ENCODE data around the gene GABARAPL1. TPM values are rescaled to one million over a fixed set of nuclear protein-coding genes. Genes with fewer than 3 reads are reported as not detected.

The GABARAPL1 gene
- total RNA-seq, 1 donor from 2014 or later: 96.2 TPM

DNA sequence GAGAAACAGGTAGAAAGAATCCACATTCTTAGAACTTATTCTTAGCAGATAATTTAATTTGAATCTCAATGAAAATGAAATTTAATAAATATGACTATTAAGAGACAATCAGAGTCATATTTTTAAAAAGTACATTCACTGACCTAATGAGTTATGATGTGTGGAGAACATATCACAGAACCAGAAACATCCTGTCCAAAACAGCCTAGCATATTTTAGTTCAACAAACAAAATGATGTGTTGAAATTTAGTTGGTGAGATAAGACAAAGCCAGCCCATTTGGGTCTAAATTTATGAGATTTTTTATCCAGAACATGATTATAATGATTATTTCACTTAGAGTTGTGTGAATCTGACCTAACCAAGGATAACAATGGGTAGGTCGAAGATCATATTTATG, 25.8 kb downstream of the GABARAPL1 start:
- Mint-ChIP-seq H3K36me3 (ENCODE audit: insufficient read depth) (peaks cover 10% of the 10 kb centered on the region), H3K4me3 (ENCODE audit: low read depth) (no peak overlapping the region), H3K27ac (no peak overlapping the region), H3K9me3 (ENCODE audit: low read depth) (peaks cover 10% of the 10 kb centered on the region), H3K4me1 (ENCODE audit: low read depth) (no peaks in the 10 kb centered on the region), H3K27me3 (no peaks in the 10 kb centered on the region)
- no peak for DNase-seq (ENCODE audit: low spot score, unreplicated experiment)
- TF ChIP-seq, protein P1, sequence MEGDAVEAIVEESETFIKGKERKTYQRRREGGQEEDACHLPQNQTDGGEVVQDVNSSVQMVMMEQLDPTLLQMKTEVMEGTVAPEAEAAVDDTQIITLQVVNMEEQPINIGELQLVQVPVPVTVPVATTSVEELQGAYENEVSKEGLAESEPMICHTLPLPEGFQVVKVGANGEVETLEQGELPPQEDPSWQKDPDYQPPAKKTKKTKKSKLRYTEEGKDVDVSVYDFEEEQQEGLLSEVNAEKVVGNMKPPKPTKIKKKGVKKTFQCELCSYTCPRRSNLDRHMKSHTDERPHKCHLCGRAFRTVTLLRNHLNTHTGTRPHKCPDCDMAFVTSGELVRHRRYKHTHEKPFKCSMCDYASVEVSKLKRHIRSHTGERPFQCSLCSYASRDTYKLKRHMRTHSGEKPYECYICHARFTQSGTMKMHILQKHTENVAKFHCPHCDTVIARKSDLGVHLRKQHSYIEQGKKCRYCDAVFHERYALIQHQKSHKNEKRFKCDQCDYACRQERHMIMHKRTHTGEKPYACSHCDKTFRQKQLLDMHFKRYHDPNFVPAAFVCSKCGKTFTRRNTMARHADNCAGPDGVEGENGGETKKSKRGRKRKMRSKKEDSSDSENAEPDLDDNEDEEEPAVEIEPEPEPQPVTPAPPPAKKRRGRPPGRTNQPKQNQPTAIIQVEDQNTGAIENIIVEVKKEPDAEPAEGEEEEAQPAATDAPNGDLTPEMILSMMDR (IDR thresholded peaks at IDR 0.05; ENCODE audit: unreplicated experiment): no peak

- TF ChIP-seq, protein P1 (IDR thresholded peaks at IDR 0.05; ENCODE audit: unreplicated experiment): no peak
- no peak overlapping the region for H3K27ac Mint-ChIP-seq
- no peaks in the 10 kb centered on the region for H3K4me1 Mint-ChIP-seq (ENCODE audit: low read depth)
- H3K9me3 Mint-ChIP-seq (ENCODE audit: low read depth): no peaks in the 10 kb centered on the region
- no peaks in the 10 kb centered on the region for H3K36me3 Mint-ChIP-seq (ENCODE audit: insufficient read depth)
- H3K4me3 Mint-ChIP-seq (ENCODE audit: low read depth): no peak overlapping the region
- H3K27me3 Mint-ChIP-seq: no peaks in the 10 kb centered on the region
- DNase-seq (ENCODE audit: low spot score, unreplicated experiment): no peak
Measured at GRCh38 chr12:10241290-10241689, 28.6 kb downstream of the GABARAPL1 start.

GRCh38 chr12:10241727-10242126, 29.1 kb downstream of the GABARAPL1 start:
- no peak overlapping the region for H3K27ac Mint-ChIP-seq
- H3K4me1 Mint-ChIP-seq (ENCODE audit: low read depth): no peaks in the 10 kb centered on the region
- no peak for DNase-seq (ENCODE audit: low spot score, unreplicated experiment)

GRCh38 chr12:10242539-10242938, 29.9 kb downstream of the GABARAPL1 start:
- Mint-ChIP-seq H3K4me3 (ENCODE audit: low read depth) (no peak overlapping the region), H3K36me3 (ENCODE audit: insufficient read depth) (no peaks in the 10 kb centered on the region), H3K4me1 (ENCODE audit: low read depth) (no peaks in the 10 kb centered on the region), H3K27me3 (no peaks in the 10 kb centered on the region), H3K27ac (no peak overlapping the region), H3K9me3 (ENCODE audit: low read depth) (no peaks in the 10 kb centered on the region)
- no peak for DNase-seq (ENCODE audit: low spot score, unreplicated experiment)
- TF ChIP-seq, protein P1 (IDR thresholded peaks at IDR 0.05; ENCODE audit: unreplicated experiment): no peak

More at GRCh38 chr12:10241727-10242126, 29.1 kb downstream of the GABARAPL1 start:
- Mint-ChIP-seq H3K27me3 (no peaks in the 10 kb centered on the region), H3K4me3 (ENCODE audit: low read depth) (no peak overlapping the region), H3K9me3 (ENCODE audit: low read depth) (no peaks in the 10 kb centered on the region), H3K36me3 (ENCODE audit: insufficient read depth) (no peaks in the 10 kb centered on the region)
- TF ChIP-seq, protein P1 (IDR thresholded peaks at IDR 0.05; ENCODE audit: unreplicated experiment): no peak

DNA sequence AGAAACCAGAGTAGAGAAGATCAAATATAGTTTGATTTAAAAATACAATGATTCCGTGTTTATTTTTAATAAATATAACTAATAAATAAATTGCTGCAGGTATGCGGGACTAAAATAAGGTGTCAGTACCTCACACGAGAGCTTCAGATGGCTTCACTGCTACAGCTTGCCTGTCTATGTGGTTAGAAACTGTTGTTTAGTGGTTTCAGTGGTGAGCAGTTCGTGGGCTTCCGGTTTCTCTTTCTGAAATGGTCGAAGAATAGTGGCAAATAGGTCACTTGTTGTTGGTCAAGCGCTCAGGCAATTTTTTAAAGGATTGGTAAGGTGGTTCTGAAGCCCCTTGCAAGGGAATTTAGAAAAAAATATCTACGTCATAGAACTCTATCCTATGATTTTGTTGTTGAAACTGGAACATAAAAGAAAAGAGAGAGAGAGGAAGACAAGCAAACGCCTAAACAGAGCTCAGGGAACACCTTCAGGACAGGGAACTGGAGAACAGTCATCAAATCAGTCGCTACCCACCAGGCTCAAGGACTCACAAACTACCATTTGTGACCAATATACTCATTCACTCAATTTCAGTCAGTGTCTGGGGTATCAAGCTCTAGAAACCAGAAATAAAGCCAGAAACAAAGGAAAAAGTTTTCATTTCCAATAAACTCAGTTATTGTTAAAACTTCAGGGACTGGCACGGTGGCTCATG, 31.3 kb downstream of the GABARAPL1 start:
- H3K36me3 Mint-ChIP-seq (ENCODE audit: insufficient read depth): no peaks in the 10 kb centered on the region
- H3K27ac Mint-ChIP-seq: no peak overlapping the region
- no peaks in the 10 kb centered on the region for H3K9me3 Mint-ChIP-seq (ENCODE audit: low read depth)
- no peaks in the 10 kb centered on the region for H3K4me1 Mint-ChIP-seq (ENCODE audit: low read depth)
- DNase-seq (ENCODE audit: low spot score, unreplicated experiment): no peak
- H3K4me3 Mint-ChIP-seq (ENCODE audit: low read depth): no peak overlapping the region
- H3K27me3 Mint-ChIP-seq: no peaks in the 10 kb centered on the region
- TF ChIP-seq, protein P1 (IDR thresholded peaks at IDR 0.05; ENCODE audit: unreplicated experiment): no peak
